ENCODE results near the gene SLC4A4. TPM values are rescaled to one million over a fixed set of nuclear protein-coding genes. Genes with fewer than 3 reads are reported as not detected.

The SLC4A4 gene
- total and polyA plus RNA-seq, 2 of the 8 experiments (the other 6 are each of a cell fraction or from before 2014, with no cell fraction given): 0.67 to 2.8 TPM

DNA sequence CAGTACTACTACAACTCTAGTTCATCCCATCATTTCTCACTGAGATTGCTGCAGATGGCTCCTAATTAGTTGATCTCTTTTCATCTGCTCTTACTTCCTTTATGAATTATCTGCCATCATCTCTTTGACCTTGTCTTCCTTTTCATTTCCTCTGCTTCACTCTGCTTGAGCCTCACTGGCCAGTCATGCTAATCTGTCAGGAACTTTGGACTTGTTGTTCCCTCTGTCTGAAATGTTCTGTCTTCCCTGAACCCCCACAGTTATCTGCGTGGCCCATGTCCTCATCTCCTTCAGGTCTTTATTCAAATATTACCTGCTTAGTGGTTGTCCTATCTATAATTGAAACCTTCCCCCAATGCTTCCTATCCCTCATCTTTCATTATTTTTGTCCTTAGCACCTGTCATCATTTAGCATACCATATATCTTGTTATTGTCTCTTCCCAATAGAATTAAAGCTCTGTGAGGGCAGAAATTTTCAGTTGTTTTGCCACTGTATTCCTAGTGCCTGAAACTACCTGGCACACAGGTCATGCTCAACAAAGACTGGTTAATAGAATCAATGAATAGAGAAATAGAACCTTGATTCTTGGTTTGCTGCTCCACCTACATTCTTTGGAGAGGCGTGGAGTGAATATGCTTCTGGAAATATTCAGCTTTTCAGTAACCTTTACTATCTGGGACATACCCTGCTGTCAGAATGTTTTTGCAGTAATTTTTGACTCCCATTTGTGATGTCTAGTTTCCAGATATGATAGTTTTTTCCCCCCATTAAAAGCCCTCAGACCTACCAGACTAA is 5.0 kb downstream of the SLC4A4 start (continued):
- TF ChIP-seq CHD2 (IDR thresholded peaks at IDR 0.05; ENCODE audit: low read length) (no peak), NRF1 (IDR thresholded peaks at IDR 0.05; ENCODE audit: low read depth, low read length) (no peak), ZNF274 (IDR thresholded peaks at IDR 0.05; ENCODE audit: borderline replicate concordance, extremely low read depth, low read length) (no peak)

Data from H1 (cell line).